Colonic mucosa (tissue), 4 donors: ENCODE data around the gene YWHAE. TPM values are rescaled to one million over a fixed set of nuclear protein-coding genes. Genes with fewer than 3 reads are reported as not detected.
"Not testable (repeated sequence)": the region's sequence is repeated elsewhere in the genome, so short reads cannot be mapped to it uniquely, and the experiment has no call there.

Experiments used
- DNase-seq: peaks from one replicate; pipeline ENCODE4 v3.0.0-alpha.2; 2020
- H3K27ac ChIP-seq: fragments of 200-600 bp; one replicate; pipeline ENCODE4 v1.8.0; 2021
- H3K27me3 ChIP-seq: fragments of 200-600 bp; one replicate; pipeline ENCODE4 v1.8.0; 2021
- H3K36me3 ChIP-seq: fragments of 200-600 bp; one replicate; pipeline ENCODE4 v1.8.0; 2021
- H3K4me1 ChIP-seq: fragments of 200-600 bp; one replicate; pipeline ENCODE4 v1.8.0; 2021; ENCODE audit warnings: mild to moderate bottlenecking
- H3K4me3 ChIP-seq: fragments of 200-600 bp; one replicate; pipeline ENCODE4 v1.8.0; 2021
- H3K9ac ChIP-seq, 2 donors: one replicate each; pipeline ENCODE4 v1.7.0; 2013; ENCODE audit warnings: control low read depth in 2 of 2, low read depth in 2 of 2, low read length in 2 of 2
- H3K9me3 ChIP-seq: fragments of 200-600 bp; one replicate; pipeline ENCODE4 v1.8.0; 2021
- intact Hi-C: fragments of 100-400 bp; cut with DNase I; formaldehyde crosslinking; loops from one replicate; pipeline ENCODE4 v1.14.1; 2022
- total RNA-seq, 2 donors: library from RNA; stranded (reverse); fragmentation: NEBNext Ultra II Directional in 1 of 2; extraction: Animal tissue kit (Norgen Biotek cat#: 25700) in 1 of 2; gene quantifications; one replicate each; pipeline ENCODE4 v1.2.1, GENCODE V29; 2021
- TF ChIP-seq, protein P1 (sequence below): fragments of 200-600 bp; IDR thresholded peaks from one replicate; pipeline ENCODE4 v1.8.0; 2022; ENCODE audit warnings: antibody characterized with exemption, mild to moderate bottlenecking
- donor health status: healthy.
- donor health status: DM: no; HTN: no; CAD: no.
- donor health status: DM: no; HTN: no; CAD: no.

YWHAE gene
- total RNA-seq, 2 donors from 2014 or later = 533 to 644 TPM

DNA sequence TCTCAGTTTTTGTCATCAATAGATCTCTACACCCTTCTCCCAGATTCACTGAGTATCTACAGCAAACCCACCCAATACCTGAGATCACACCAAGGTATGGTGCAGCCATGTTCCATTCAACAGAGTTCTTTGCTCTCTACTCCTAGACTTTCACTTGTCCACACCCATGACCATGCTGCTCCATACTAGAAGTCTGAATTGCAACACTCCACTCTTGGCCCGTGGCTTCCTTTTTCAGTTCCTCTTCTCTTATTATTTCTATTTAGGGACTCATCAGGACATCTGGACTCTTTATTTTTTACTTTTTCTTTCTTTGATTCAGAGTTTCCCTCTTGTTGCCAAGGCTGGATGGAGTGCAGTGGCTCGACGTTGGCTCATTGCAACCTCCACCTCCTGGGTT is 37.1 kb downstream of the YWHAE start:
- no peaks in the 10 kb centered on the region for H3K27me3 ChIP-seq
- H3K4me1 ChIP-seq = peaks cover 6% of the 10 kb centered on the region
- H3K27ac ChIP-seq = no peak overlapping the region

DNA sequence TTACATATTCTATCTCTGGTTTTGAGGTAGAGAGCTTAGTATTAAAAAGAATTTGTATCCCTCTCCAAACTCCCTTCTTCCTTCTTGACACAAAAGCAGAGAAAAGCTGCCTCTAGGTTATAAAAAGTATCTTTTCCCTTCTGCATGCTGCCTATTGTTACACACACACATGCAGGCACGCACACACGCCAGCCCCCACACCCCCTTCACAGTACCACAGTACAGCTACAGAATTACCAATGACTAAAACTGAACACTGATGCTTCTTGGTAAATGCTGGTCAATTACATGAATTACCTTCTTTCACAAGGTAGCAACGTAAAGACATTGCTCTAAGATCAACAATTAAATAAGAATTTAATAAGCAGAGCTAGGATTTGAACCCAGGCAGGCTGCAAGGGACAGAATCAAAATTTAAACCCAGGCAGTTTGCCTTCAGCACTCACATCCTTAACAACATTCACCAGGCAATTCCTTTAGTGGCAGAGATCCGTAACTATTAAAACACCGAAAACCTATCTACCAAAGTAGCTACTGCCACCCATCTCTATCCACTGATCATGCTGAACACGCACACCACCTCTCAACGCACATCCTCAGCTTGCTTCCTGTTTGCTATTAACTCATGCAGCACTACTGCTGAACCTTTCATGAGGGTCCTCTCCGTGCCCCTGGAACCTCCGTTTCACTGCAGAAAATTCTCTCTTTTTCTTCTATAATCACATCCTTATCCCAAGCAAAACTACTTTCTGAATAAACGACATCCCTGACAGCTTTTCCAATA is 37.8 kb downstream of the YWHAE start:
- H3K27ac ChIP-seq = no peak overlapping the region
- peaks cover 6% of the 10 kb centered on the region for H3K4me1 ChIP-seq

More for the DNA sequence above, 37.1 kb downstream of the YWHAE start:
- intact Hi-C loops = loop anchor here (10.0 kb wide), 1 partner anchor 92 kb away; the partner anchor contains the start of gene CRK
- TF ChIP-seq, protein P1, sequence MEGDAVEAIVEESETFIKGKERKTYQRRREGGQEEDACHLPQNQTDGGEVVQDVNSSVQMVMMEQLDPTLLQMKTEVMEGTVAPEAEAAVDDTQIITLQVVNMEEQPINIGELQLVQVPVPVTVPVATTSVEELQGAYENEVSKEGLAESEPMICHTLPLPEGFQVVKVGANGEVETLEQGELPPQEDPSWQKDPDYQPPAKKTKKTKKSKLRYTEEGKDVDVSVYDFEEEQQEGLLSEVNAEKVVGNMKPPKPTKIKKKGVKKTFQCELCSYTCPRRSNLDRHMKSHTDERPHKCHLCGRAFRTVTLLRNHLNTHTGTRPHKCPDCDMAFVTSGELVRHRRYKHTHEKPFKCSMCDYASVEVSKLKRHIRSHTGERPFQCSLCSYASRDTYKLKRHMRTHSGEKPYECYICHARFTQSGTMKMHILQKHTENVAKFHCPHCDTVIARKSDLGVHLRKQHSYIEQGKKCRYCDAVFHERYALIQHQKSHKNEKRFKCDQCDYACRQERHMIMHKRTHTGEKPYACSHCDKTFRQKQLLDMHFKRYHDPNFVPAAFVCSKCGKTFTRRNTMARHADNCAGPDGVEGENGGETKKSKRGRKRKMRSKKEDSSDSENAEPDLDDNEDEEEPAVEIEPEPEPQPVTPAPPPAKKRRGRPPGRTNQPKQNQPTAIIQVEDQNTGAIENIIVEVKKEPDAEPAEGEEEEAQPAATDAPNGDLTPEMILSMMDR = no peak
- H3K9me3 ChIP-seq = no peaks in the 10 kb centered on the region
- peaks cover 9% of the 10 kb centered on the region for H3K36me3 ChIP-seq
- DNase-seq = peak; percentile 25
- H3K9ac ChIP-seq = no peak overlapping the region
- no peak overlapping the region for H3K4me3 ChIP-seq

GRCh38 chr17:1360975-1361374 is 39.0 kb downstream of the YWHAE start:
- no peak overlapping the region for H3K27ac ChIP-seq
- DNase-seq = no peak
- H3K4me1 ChIP-seq = peaks cover 6% of the 10 kb centered on the region
- H3K9me3 ChIP-seq = no peaks in the 10 kb centered on the region
- H3K27me3 ChIP-seq = no peaks in the 10 kb centered on the region
- no peak overlapping the region for H3K9ac ChIP-seq
- no peak overlapping the region for H3K4me3 ChIP-seq
- intact Hi-C loops = loop anchor here (10.0 kb wide), 1 partner anchor 94 kb away; the partner anchor contains the start of gene CRK
- TF ChIP-seq, protein P1 = no peak
- peaks cover 9% of the 10 kb centered on the region for H3K36me3 ChIP-seq

More for the DNA sequence above, 37.8 kb downstream of the YWHAE start:
- peaks cover 9% of the 10 kb centered on the region for H3K36me3 ChIP-seq
- no peaks in the 10 kb centered on the region for H3K9me3 ChIP-seq
- intact Hi-C loops = loop anchor here (10.0 kb wide), 1 partner anchor 93 kb away; the partner anchor contains the start of gene CRK
- TF ChIP-seq, protein P1 = no peak
- H3K27me3 ChIP-seq = no peaks in the 10 kb centered on the region
- no peak overlapping the region for H3K4me3 ChIP-seq
- DNase-seq = no peak
- no peak overlapping the region for H3K9ac ChIP-seq

GRCh38 chr17:1360315-1360714 is 39.7 kb downstream of the YWHAE start:
- not testable (repeated sequence) for H3K27ac ChIP-seq, H3K9ac ChIP-seq, H3K4me1 ChIP-seq, H3K9me3 ChIP-seq, H3K27me3 ChIP-seq, H3K4me3 ChIP-seq
- H3K36me3 ChIP-seq = peaks cover 13% of the 10 kb centered on the region
- peak; percentile 26 for DNase-seq
- intact Hi-C loops = loop anchor here (10.0 kb wide), 1 partner anchor 94 kb away; the partner anchor contains the start of gene CRK

DNA sequence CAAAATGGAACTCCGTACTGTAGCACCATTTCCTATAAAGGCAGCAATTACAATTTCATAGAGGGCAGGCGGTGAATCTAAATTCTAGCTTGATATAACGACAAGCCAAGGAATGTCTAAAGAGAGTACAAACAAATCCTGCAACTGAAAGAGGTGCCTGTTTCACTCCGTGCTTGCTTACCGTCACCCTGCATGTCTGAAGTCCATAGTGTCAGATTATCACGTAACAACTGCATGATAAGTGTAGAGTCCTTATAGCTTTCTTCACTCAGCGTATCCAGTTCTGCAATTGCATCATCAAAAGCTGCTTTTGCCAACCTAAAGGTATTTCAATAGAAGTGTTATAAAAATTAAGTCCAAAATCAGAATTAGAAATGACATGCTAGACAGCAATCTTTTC is 46.0 kb downstream of the YWHAE start:
- Histone ChIP-seq H3K27ac (no peak overlapping the region), H3K9me3 (no peaks in the 10 kb centered on the region), H3K9ac (no peak overlapping the region), H3K36me3 (peaks cover 15% of the 10 kb centered on the region), H3K4me3 (no peak overlapping the region), H3K4me1 (no peaks in the 10 kb centered on the region), H3K27me3 (no peaks in the 10 kb centered on the region)
- TF ChIP-seq, protein P1 = no peak
- no peak for DNase-seq
- intact Hi-C loops = no loop called here

- H3K36me3 ChIP-seq = peaks cover 15% of the 10 kb centered on the region
- H3K4me1 ChIP-seq, H3K27me3 ChIP-seq, H3K4me3 ChIP-seq, H3K9ac ChIP-seq, intact Hi-C loops, DNase-seq, H3K9me3 ChIP-seq, H3K27ac ChIP-seq: not testable (repeated sequence)
Measured at GRCh38 chr17:1352530-1352929, 47.5 kb downstream of the YWHAE start.
